Measurements from ENCODE around the gene DBF4B.

The DBF4B gene

GRCh38 chr17:44785921-44786320 lies 77.5 kb downstream of the DBF4B start:
- TF ChIP-seq CTCF (IDR thresholded peaks at IDR 0.05; ENCODE audit: borderline replicate concordance, control extremely low read depth, extremely low read depth, insufficient read depth, missing control alignments): no peak
- DNase-seq (ENCODE audit: low spot score): no peak
- in situ Hi-C loops (cut with MboI; ENCODE audit: low sequenced_read_pairs, unreplicated experiment): no loop called here

- no peak for DNase-seq (ENCODE audit: low spot score)
- in situ Hi-C loops (cut with MboI; ENCODE audit: low sequenced_read_pairs, unreplicated experiment): no loop called here
- no peak for TF ChIP-seq CTCF (IDR thresholded peaks at IDR 0.05; ENCODE audit: borderline replicate concordance, control extremely low read depth, extremely low read depth, insufficient read depth, missing control alignments)
Observed at GRCh38 chr17:44786551-44787081, 78.2 kb downstream of the DBF4B start.

- no peak for DNase-seq (ENCODE audit: low spot score)
- in situ Hi-C loops (cut with MboI; ENCODE audit: low sequenced_read_pairs, unreplicated experiment): no loop called here
- TF ChIP-seq CTCF (IDR thresholded peaks at IDR 0.05; ENCODE audit: borderline replicate concordance, control extremely low read depth, extremely low read depth, insufficient read depth, missing control alignments): no peak
Observed at GRCh38 chr17:44787271-44787940, 78.9 kb downstream of the DBF4B start.

- in situ Hi-C loops (cut with MboI; ENCODE audit: low sequenced_read_pairs, unreplicated experiment): no loop called here
- TF ChIP-seq CTCF (IDR thresholded peaks at IDR 0.05; ENCODE audit: borderline replicate concordance, control extremely low read depth, extremely low read depth, insufficient read depth, missing control alignments): no peak
- no peak for DNase-seq (ENCODE audit: low spot score)
Observed at GRCh38 chr17:44788139-44788538, 79.7 kb downstream of the DBF4B start.

GRCh38 chr17:44792276-44792675 lies 83.8 kb downstream of the DBF4B start:
- no peak for DNase-seq (ENCODE audit: low spot score)
- no peak for TF ChIP-seq CTCF (IDR thresholded peaks at IDR 0.05; ENCODE audit: borderline replicate concordance, control extremely low read depth, extremely low read depth, insufficient read depth, missing control alignments)
- in situ Hi-C loops (cut with MboI; ENCODE audit: low sequenced_read_pairs, unreplicated experiment): no loop called here

- DNase-seq (ENCODE audit: low spot score): no peak
- TF ChIP-seq CTCF (IDR thresholded peaks at IDR 0.05; ENCODE audit: borderline replicate concordance, control extremely low read depth, extremely low read depth, insufficient read depth, missing control alignments): no peak
- in situ Hi-C loops (cut with MboI; ENCODE audit: low sequenced_read_pairs, unreplicated experiment): no loop called here
Observed at GRCh38 chr17:44793885-44794842, 85.7 kb downstream of the DBF4B start.
